ENCODE measurements around the gene TTPAL. TPM values are rescaled to one million over a fixed set of nuclear protein-coding genes. Genes with fewer than 3 reads are reported as not detected.

TTPAL gene
- total RNA-seq, 1 experiment from 2014 or later: 35.4 TPM

DNA sequence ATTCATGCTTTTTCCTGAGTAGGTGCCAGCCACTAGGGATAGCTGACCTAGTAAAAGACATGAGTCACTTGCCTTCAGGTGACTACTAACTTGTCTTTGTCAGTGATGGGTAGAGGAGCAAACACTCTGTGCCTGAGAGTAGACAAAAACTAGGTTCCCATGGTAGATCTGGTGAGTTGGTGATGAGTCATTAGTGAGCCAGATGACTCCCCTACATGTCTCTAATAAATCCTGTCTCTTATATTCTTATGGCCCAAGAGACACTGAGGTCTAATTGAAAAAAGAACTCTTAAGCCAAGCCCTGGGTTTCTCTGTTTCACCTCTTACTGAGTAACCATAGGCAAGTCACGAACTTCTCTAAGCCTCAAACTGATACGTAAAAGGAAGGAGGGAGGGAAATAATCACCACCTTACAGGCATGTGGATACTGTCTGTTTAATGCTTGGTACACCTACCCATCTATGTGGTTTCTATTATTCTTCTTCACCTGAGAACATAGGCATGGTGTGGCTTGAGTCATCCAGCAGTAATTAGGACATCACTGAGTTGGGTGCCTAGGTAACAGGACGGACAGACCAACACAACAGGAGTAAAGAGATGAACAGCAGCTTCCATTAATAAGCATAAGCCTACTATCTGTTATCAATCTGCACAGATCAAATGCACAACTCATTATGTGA lies 20.3 kb downstream of the TTPAL start:
- H3K4me3 Mint-ChIP-seq (ENCODE audit: unreplicated experiment): peak overlapping the region; percentile 26
- intact Hi-C loops (cut with micrococcal nuclease): loop anchor here (2.0 kb wide), 1 partner anchor 27 kb away; the partner anchor contains the start of gene SERINC3

DNA sequence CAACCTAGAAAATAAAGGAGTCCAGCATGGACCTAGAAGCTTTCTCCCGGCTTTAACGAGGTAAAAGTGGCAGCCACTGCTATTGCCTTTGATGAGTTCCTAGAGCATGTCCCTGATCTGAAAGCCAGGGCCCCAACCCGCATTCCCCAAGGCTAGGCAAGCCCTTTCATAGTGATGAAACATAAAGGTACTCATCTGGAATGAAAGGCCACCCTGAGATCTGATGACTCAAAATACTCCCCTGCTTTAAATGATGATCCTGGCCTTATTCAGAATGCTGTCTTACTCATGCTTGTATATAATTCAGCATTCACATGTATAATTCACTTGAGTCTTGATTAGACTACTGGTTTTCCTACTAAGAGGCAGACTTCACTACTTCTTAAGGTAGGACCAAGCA lies 21.3 kb downstream of the TTPAL start:
- Mint-ChIP-seq H3K27ac (ENCODE audit: low read depth, unreplicated experiment) (peak overlapping the region; percentile 84), H3K27me3 (ENCODE audit: insufficient read depth, unreplicated experiment) (no peaks in the 10 kb centered on the region), H3K9me3 (ENCODE audit: unreplicated experiment) (no peaks in the 10 kb centered on the region), H3K4me1 (ENCODE audit: insufficient read depth, unreplicated experiment) (peaks cover 42% of the 10 kb centered on the region), H3K36me3 (ENCODE audit: insufficient read depth, unreplicated experiment) (peaks cover 85% of the 10 kb centered on the region), H3K4me3 (ENCODE audit: unreplicated experiment) (no peak overlapping the region)
- POLR2A ChIA-PET: interaction anchor here (1.0 to 4.7 kb wide), 7 partner anchors 9 to 112 kb away, joined by 3 to 56 read pairs (median 12); partner anchors contain the start of genes SERINC3 and TTPAL
- TF ChIP-seq, protein P1, sequence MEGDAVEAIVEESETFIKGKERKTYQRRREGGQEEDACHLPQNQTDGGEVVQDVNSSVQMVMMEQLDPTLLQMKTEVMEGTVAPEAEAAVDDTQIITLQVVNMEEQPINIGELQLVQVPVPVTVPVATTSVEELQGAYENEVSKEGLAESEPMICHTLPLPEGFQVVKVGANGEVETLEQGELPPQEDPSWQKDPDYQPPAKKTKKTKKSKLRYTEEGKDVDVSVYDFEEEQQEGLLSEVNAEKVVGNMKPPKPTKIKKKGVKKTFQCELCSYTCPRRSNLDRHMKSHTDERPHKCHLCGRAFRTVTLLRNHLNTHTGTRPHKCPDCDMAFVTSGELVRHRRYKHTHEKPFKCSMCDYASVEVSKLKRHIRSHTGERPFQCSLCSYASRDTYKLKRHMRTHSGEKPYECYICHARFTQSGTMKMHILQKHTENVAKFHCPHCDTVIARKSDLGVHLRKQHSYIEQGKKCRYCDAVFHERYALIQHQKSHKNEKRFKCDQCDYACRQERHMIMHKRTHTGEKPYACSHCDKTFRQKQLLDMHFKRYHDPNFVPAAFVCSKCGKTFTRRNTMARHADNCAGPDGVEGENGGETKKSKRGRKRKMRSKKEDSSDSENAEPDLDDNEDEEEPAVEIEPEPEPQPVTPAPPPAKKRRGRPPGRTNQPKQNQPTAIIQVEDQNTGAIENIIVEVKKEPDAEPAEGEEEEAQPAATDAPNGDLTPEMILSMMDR (IDR thresholded peaks at IDR 0.05; ENCODE audit: unreplicated experiment): no peak
- BruUV-seq (replicated peaks): no TSS peak
- intact Hi-C loops (cut with micrococcal nuclease): loop anchor here (2.0 kb wide), 1 partner anchor 26 kb away; the partner anchor contains the start of gene SERINC3
- CTCF ChIA-PET: interaction anchor here (4.0 kb wide), 1 partner anchor 113 kb away, joined by 19 read pairs; no protein-coding TSS in a partner anchor
- DNase-seq (ENCODE audit: unreplicated experiment): peak; percentile 85

More for the DNA sequence above, 20.3 kb downstream of the TTPAL start:
- peak overlapping the region; percentile 84 for H3K27ac Mint-ChIP-seq (ENCODE audit: low read depth, unreplicated experiment)
- H3K4me1 Mint-ChIP-seq (ENCODE audit: insufficient read depth, unreplicated experiment): peaks cover 47% of the 10 kb centered on the region
- DNase-seq (ENCODE audit: unreplicated experiment): peak; percentile 95
- H3K36me3 Mint-ChIP-seq (ENCODE audit: insufficient read depth, unreplicated experiment): peaks cover 85% of the 10 kb centered on the region
- TF ChIP-seq, protein P1 (IDR thresholded peaks at IDR 0.05; ENCODE audit: unreplicated experiment): no peak
- no peaks in the 10 kb centered on the region for H3K9me3 Mint-ChIP-seq (ENCODE audit: unreplicated experiment)
- H3K27me3 Mint-ChIP-seq (ENCODE audit: insufficient read depth, unreplicated experiment): no peaks in the 10 kb centered on the region
- CTCF ChIA-PET: interaction anchor here (0.8 to 4.0 kb wide), 5 partner anchors 15 to 279 kb away, joined by 3 to 19 read pairs (median 5); no protein-coding TSS in a partner anchor
- no TSS peak for BruUV-seq (replicated peaks)
- POLR2A ChIA-PET: interaction anchor here (0.5 to 4.7 kb wide), 24 partner anchors 8 to 287 kb away, joined by 3 to 56 read pairs (median 4); partner anchors contain the start of genes SERINC3 and TTPAL

DNA sequence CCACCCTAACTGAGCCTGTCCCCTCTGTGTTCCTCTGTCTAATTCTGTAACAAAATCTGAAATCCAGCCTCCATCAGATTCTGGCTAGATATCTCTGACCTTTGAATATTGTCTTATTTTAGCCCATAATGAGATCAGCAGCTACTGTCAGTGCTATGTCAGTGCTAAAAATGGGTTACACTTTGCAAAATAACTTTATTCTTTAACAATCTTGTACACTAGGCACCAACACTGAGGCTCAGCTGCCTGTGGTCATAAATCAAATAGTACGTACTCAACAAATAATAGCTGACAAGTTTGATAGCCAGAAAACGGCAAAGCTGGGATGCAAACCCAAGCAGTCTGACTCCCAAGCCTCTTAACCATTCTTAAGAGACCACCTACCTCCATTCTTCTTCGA lies 22.1 kb downstream of the TTPAL start:
- Mint-ChIP-seq H3K27ac (ENCODE audit: low read depth, unreplicated experiment) (peak overlapping the region; percentile 84), H3K27me3 (ENCODE audit: insufficient read depth, unreplicated experiment) (no peaks in the 10 kb centered on the region), H3K4me3 (ENCODE audit: unreplicated experiment) (no peak overlapping the region), H3K9me3 (ENCODE audit: unreplicated experiment) (no peaks in the 10 kb centered on the region), H3K36me3 (ENCODE audit: insufficient read depth, unreplicated experiment) (peaks cover 84% of the 10 kb centered on the region), H3K4me1 (ENCODE audit: insufficient read depth, unreplicated experiment) (peaks cover 42% of the 10 kb centered on the region)
- intact Hi-C loops (cut with micrococcal nuclease): loop anchor here (2.0 kb wide), 1 partner anchor 25 kb away; the partner anchor contains the start of gene SERINC3
- no peak for DNase-seq (ENCODE audit: unreplicated experiment)
- no TSS peak for BruUV-seq (replicated peaks)
- ChIA-PET POLR2A (interaction anchor here (0.8 to 4.7 kb wide), 5 partner anchors 9 to 188 kb away, joined by 3 to 56 read pairs (median 4); partner anchors contain the start of genes SERINC3 and TTPAL), CTCF (interaction anchor here (0.6 to 4.0 kb wide), 6 partner anchors 22 to 279 kb away, joined by 3 to 19 read pairs (median 4); no protein-coding TSS in a partner anchor)
- TF ChIP-seq, protein P1 (IDR thresholded peaks at IDR 0.05; ENCODE audit: unreplicated experiment): no peak

DNA sequence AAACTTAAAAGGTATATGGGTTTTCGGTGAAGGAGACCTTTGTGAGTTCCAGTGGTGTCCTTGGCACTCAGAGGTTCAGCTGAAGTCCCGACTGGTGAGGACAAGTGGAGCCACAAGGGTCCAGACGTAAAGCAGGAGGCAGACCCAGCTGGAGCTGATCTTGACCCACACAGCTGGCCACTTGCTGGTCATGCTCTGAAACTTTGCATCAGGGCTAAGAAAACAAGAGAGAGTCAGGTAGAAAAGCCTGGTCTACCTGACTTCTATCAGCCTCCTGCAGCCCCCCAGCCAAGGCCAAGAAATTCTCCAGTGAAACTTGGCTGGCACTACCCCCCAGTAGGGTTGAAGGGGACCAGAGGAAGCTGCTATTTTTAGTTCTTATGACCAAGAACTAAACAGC lies 24.5 kb downstream of the TTPAL start:
- peaks cover 87% of the 10 kb centered on the region for H3K36me3 Mint-ChIP-seq (ENCODE audit: insufficient read depth, unreplicated experiment)
- no peak overlapping the region for H3K27ac Mint-ChIP-seq (ENCODE audit: low read depth, unreplicated experiment)
- peaks cover 33% of the 10 kb centered on the region for H3K4me1 Mint-ChIP-seq (ENCODE audit: insufficient read depth, unreplicated experiment)
- intact Hi-C loops (cut with micrococcal nuclease): no loop called here
- ChIA-PET CTCF (interaction anchor here (0.9 to 3.0 kb wide), 3 partner anchors 10 to 110 kb away, joined by 3 to 16 read pairs (median 4); no protein-coding TSS in a partner anchor), POLR2A (interaction anchor here (0.7 to 1.9 kb wide), 9 partner anchors 12 to 915 kb away, joined by 3 to 10 read pairs (median 4); partner anchors contain the start of genes SERINC3 and TTPAL)
- DNase-seq (ENCODE audit: unreplicated experiment): no peak
- no TSS peak for BruUV-seq (replicated peaks)
- no peaks in the 10 kb centered on the region for H3K9me3 Mint-ChIP-seq (ENCODE audit: unreplicated experiment)
- TF ChIP-seq, protein P1 (IDR thresholded peaks at IDR 0.05; ENCODE audit: unreplicated experiment): no peak
- H3K27me3 Mint-ChIP-seq (ENCODE audit: insufficient read depth, unreplicated experiment): no peaks in the 10 kb centered on the region
- H3K4me3 Mint-ChIP-seq (ENCODE audit: unreplicated experiment): no peak overlapping the region
